Coronary artery (tissue), 2 donors: ENCODE results near the gene HS3ST1.

Experiments
- DNase-seq: peaks from one replicate; pipeline ENCODE4 v3.0.0-alpha.2; 2017; ENCODE audit warnings: low spot score
- H3K27ac ChIP-seq, 2 donors: fragments of 200-600 bp; sonication (generic); one replicate each; pipeline ENCODE4 v1.5.1; 2016 to 2019
- H3K4me3 ChIP-seq: fragments of 200-600 bp; sonication (generic); 2 replicates; pipeline ENCODE4 v1.5.1; 2016; ENCODE audit warnings: mild to moderate bottlenecking, moderate library complexity
- TF ChIP-seq, protein P1 (sequence below): fragments of 200-600 bp; sonication (generic); IDR thresholded peaks from one replicate; pipeline ENCODE4 v1.5.1; 2019; ENCODE audit warnings: antibody characterized with exemption

Gene HS3ST1

DNA sequence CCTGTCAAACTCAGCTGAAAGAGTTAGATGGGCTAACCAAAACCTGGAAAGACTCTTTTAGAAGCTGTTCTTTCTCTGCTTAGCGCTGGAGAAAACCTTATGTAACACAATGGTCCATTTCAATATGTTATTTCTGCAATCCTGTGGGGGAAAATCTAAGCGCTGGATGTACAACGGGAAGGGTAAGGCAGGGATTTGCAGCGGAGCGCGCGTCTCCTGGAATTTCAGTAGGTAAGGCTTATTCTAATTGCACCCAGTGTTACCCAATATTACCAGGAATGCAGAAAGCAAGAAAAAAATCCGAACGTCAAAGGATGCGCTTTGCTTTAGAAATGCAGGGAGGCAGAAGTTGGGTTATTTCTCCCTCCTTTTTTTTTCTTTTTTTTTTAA, 2.0 kb downstream of the HS3ST1 start:
- TF ChIP-seq, protein P1, sequence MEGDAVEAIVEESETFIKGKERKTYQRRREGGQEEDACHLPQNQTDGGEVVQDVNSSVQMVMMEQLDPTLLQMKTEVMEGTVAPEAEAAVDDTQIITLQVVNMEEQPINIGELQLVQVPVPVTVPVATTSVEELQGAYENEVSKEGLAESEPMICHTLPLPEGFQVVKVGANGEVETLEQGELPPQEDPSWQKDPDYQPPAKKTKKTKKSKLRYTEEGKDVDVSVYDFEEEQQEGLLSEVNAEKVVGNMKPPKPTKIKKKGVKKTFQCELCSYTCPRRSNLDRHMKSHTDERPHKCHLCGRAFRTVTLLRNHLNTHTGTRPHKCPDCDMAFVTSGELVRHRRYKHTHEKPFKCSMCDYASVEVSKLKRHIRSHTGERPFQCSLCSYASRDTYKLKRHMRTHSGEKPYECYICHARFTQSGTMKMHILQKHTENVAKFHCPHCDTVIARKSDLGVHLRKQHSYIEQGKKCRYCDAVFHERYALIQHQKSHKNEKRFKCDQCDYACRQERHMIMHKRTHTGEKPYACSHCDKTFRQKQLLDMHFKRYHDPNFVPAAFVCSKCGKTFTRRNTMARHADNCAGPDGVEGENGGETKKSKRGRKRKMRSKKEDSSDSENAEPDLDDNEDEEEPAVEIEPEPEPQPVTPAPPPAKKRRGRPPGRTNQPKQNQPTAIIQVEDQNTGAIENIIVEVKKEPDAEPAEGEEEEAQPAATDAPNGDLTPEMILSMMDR: no peak
- DNase-seq: no peak

GRCh38 chr4:11426003-11426402, 2.7 kb downstream of the HS3ST1 start:
- no peak for DNase-seq
- H3K27ac ChIP-seq: no peak overlapping the region
- H3K4me3 ChIP-seq: no peak overlapping the region
- TF ChIP-seq, protein P1: no peak

More for the DNA sequence above, 2.0 kb downstream of the HS3ST1 start:
- H3K4me3 ChIP-seq: peak overlapping the region; percentile 84
- H3K27ac ChIP-seq: no peak overlapping the region

DNA sequence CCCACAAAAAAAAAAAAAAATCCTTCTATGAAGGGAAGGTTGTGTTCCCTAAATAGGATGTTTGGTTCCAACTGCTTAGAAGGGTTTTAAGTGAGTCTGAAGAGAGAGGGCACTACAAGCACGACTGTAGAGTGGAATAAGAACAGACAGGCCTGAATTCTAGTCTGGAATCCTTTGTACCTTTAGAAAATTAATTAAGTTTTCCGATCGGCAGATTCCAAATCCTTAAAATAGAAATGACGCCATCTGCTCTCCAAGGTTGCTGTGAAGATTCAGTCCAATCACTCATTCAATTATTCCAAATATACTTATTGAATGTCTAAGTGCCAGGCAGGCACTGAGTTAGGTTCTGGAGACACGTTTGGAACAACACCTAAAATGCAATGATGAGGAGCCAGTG, 3.8 kb downstream of the HS3ST1 start:
- DNase-seq: no peak
- no peak overlapping the region for H3K27ac ChIP-seq
- no peak overlapping the region for H3K4me3 ChIP-seq
- TF ChIP-seq, protein P1: no peak

DNA sequence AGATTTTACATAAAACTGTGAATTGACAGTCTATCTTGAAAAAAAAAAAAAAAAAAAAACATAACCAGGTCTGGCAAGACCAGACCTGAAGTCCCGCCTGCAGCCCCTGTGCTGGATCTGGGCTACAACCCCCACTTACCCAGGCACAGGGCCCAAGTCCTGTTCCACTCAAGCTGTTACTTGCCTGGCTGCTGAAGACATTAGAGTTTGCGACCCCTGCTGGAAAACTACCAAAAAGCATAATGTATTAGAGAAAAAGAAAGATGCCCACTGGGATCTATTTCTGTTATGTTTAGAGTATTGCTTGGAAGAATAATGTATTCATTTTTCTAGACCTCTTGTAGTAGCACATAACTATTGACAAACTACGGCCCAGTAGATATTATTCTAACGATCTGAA, 4.7 kb downstream of the HS3ST1 start:
- Histone ChIP-seq H3K27ac (no peak overlapping the region), H3K4me3 (no peak overlapping the region)
- DNase-seq: no peak
- TF ChIP-seq, protein P1: no peak

- Histone ChIP-seq H3K4me3 (no peak overlapping the region), H3K27ac (no peak overlapping the region)
- no peak for DNase-seq
- TF ChIP-seq, protein P1: no peak
Measured at GRCh38 chr4:11423465-11423864, 5.2 kb downstream of the HS3ST1 start.

- TF ChIP-seq, protein P1: no peak
- Histone ChIP-seq H3K4me3 (no peak overlapping the region), H3K27ac (no peak overlapping the region)
- DNase-seq: no peak
Measured at GRCh38 chr4:11421116-11421515, 7.6 kb downstream of the HS3ST1 start.

DNA sequence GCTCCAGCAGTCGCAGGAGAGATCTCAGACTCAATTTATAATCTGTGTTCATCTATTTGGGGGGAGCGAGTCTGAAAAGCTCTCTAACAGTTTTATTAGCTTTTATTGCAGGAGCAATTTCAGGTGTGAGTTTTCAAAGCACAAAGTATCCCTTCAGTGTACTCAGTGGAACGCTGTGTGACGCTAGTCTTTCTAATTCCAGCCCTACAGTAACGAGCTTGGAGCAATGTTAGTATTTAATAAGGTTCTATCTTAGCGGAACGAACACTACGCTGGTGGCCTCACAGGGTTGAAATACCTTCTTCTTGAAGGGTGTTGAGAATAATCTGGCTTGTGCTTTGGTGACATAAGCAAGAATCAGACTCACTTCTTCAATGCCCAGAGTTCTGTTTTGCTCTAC, 8.4 kb downstream of the HS3ST1 start:
- TF ChIP-seq, protein P1: no peak
- DNase-seq: no peak
- Histone ChIP-seq H3K4me3 (no peak overlapping the region), H3K27ac (no peak overlapping the region)
